NCI-H2171 (cell line): ENCODE data around the gene SEC23A.

Source experiments
- DNase-seq: peaks from one replicate; lab custom pipeline; 2025; lab: John Stamatoyannopoulos, UW

The SEC23A gene

GRCh38 chr14:38989922-38990546, 113.0 kb downstream of the SEC23A start:
- no peak for DNase-seq

DNA sequence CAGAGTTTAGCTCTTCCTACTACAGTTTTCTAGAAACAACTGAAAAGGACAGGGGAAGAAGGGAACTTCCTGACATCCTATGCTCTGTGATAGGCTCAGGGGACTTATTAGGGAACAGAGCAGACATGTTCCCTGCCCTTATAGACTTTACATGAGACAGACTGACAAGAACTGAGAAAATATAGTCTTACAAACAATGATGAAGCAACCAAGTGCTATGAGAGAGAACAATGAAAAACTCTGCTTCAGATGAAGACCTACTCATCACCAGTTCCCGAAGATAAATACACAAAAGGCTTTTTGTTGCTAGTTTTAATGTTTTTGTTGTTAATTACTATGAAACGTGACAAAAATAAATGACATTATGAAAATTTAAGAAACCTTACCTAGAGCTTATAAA, 115.3 kb downstream of the SEC23A start:
- DNase-seq: no peak

DNA sequence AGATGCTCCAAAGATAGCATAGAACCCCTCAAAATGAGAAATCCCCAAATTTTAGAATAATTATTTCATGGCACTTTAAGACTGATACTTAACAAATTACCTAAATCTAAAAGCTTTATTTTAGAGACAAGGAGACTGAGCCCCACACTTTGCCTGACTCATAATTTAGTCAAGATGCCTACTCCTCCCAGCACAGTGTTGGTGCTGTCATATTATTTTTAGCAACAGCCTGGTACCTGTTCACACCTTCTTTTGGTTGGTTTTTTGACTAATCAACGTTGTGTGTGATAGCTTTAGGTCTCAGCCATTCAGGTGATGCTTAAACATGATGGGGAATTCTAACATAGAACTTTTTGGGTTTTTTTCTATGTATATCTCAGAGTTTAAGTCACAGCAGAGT, 120.2 kb downstream of the SEC23A start:
- DNase-seq: no peak

DNA sequence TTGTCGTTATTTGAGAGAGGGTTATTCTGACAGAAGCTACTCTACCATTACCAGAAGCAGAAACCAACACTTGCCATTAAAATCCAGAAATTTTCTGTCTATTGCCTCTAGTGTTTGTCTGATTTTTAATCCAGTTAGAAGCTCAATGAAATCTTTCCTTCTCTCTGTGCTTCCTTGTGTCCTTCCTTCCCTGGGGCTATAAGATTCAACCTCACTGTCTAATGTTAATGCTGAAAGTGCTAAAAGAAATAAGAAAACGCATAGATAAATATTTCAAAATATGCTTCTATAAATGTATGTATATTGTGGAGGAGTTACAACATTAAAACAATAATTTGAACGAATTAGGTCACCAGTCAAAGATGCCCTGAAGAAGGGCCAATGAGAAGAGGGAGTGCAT, 120.8 kb downstream of the SEC23A start:
- no peak for DNase-seq
